ENCODE measurements around the gene LIMK2.
A peak's percentile ranks its signal among the peaks of the same experiment; 100 is the strongest.
"Not testable (repeated sequence)": the region's sequence is repeated elsewhere in the genome, so short reads cannot be mapped to it uniquely, and the experiment has no call there.

The LIMK2 gene

GRCh38 chr22:31305194-31305593 is 93.1 kb downstream of the LIMK2 start:
- no peak for DNase-seq (ENCODE audit: low read depth in 2 of 2)
- no peak overlapping the region for H3K4me3 ChIP-seq (replicated peaks in 1 of 2; ENCODE audit: low read depth in 2 of 2, low read length in 2 of 2)
- no peak for TF ChIP-seq CTCF (IDR thresholded peaks at IDR 0.05; ENCODE audit: low read depth, low read length)

- no peak for TF ChIP-seq CTCF (IDR thresholded peaks at IDR 0.05; ENCODE audit: low read depth, low read length)
- no peak overlapping the region for H3K4me3 ChIP-seq (replicated peaks in 1 of 2; ENCODE audit: low read depth in 2 of 2, low read length in 2 of 2)
- no peak for DNase-seq (ENCODE audit: low read depth in 2 of 2)
Measured at GRCh38 chr22:31308181-31308580, 96.1 kb downstream of the LIMK2 start.

GRCh38 chr22:31313366-31314147 is 101.5 kb downstream of the LIMK2 start:
- DNase-seq (ENCODE audit: low read depth in 2 of 2): peak; percentile 77 to 95
- H3K4me3 ChIP-seq (replicated peaks in 1 of 2; ENCODE audit: low read depth in 2 of 2, low read length in 2 of 2): no peak overlapping the region
- peak; percentile 93 for TF ChIP-seq CTCF (IDR thresholded peaks at IDR 0.05; ENCODE audit: low read depth, low read length)

GRCh38 chr22:31314220-31314619 is 102.1 kb downstream of the LIMK2 start:
- not testable (repeated sequence) for DNase-seq (ENCODE audit: low read depth in 2 of 2); H3K4me3 ChIP-seq (replicated peaks in 1 of 2; ENCODE audit: low read depth in 2 of 2, low read length in 2 of 2)

GRCh38 chr22:31321421-31321820 is 109.3 kb downstream of the LIMK2 start:
- DNase-seq (ENCODE audit: low read depth in 2 of 2): no peak
- no peak overlapping the region for H3K4me3 ChIP-seq (replicated peaks in 1 of 2; ENCODE audit: low read depth in 2 of 2, low read length in 2 of 2)
- no peak for TF ChIP-seq CTCF (IDR thresholded peaks at IDR 0.05; ENCODE audit: low read depth, low read length)

GRCh38 chr22:31323578-31324550 is 111.8 kb downstream of the LIMK2 start:
- no peak for DNase-seq (ENCODE audit: low read depth in 2 of 2)
- H3K4me3 ChIP-seq (replicated peaks in 1 of 2; ENCODE audit: low read depth in 2 of 2, low read length in 2 of 2): no peak overlapping the region
- TF ChIP-seq CTCF (IDR thresholded peaks at IDR 0.05; ENCODE audit: low read depth, low read length): no peak

GRCh38 chr22:31326877-31327276 is 114.8 kb downstream of the LIMK2 start:
- H3K4me3 ChIP-seq (replicated peaks in 1 of 2; ENCODE audit: low read depth in 2 of 2, low read length in 2 of 2): no peak overlapping the region
- no peak for TF ChIP-seq CTCF (IDR thresholded peaks at IDR 0.05; ENCODE audit: low read depth, low read length)
- DNase-seq (ENCODE audit: low read depth in 2 of 2): no peak
